Measurements from ENCODE around the gene ZFP36L1.

- no peak for TF ChIP-seq CTCF (IDR thresholded peaks at IDR 0.05; ENCODE audit: extremely low read depth in 1 of 2, insufficient read depth in 1 of 2, low read depth in 1 of 2, low read length in 2 of 2)
- TF ChIP-seq POLR2A (IDR thresholded peaks at IDR 0.05; ENCODE audit: low read depth, low read length) = no peak
- TF ChIP-seq JUN (IDR thresholded peaks at IDR 0.05; ENCODE audit: borderline replicate concordance, insufficient read depth, insufficient read length, low read depth) = no peak
- no peak for TF ChIP-seq POLR2AphosphoS5 (IDR thresholded peaks at IDR 0.05; ENCODE audit: insufficient read depth, low read depth, low read length)
- no peak for TF ChIP-seq MYC (IDR thresholded peaks at IDR 0.05; ENCODE audit: low read depth, low read length)
- no peak for TF ChIP-seq EZH2 (IDR thresholded peaks at IDR 0.05; ENCODE audit: borderline replicate concordance, low read depth, low read length, severe bottlenecking)
These were observed 32.9 kb downstream of the ZFP36L1 start for GRCh38 chr14:68759937-68760336.

Measured in endothelial cell of umbilical vein (primary cell).